HG03521 (cell line): ENCODE data around the gene ADAT3.
"Not testable (repeated sequence)": the region's sequence is repeated elsewhere in the genome, so short reads cannot be mapped to it uniquely, and the experiment has no call there.

Experiments used
- ATAC-seq: cut with Tn5 transposase; IDR thresholded peaks from one replicate; pipeline ENCODE4 v1.9.1; 2021; ENCODE audit warnings: mild to moderate bottlenecking, moderate library complexity; ENCODE audit not compliant: unreplicated experiment

Gene ADAT3

GRCh38 chr19:1882786-1883692 is 22.2 kb upstream of the ADAT3 start:
- ATAC-seq, result no peak

DNA sequence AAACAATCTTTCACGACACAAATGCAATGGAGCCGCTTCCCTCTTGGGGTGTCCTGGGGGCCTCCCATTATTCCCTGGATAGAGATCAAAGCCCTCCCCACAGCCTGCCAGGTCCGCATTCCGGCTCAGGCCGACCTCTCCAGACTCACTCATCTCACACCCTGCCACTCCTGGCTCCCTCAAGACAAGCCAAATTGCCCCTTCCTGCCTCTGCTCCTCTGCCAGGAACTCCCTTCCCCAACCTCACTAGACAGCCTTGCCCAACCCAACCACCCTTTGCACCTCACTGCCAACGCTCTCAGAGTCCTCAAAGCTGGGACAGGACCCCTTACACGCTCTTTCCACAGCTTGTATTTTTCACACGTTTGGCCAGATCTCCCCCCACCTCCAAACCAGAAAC is 21.4 kb upstream of the ADAT3 start:
- ATAC-seq, result no peak

DNA sequence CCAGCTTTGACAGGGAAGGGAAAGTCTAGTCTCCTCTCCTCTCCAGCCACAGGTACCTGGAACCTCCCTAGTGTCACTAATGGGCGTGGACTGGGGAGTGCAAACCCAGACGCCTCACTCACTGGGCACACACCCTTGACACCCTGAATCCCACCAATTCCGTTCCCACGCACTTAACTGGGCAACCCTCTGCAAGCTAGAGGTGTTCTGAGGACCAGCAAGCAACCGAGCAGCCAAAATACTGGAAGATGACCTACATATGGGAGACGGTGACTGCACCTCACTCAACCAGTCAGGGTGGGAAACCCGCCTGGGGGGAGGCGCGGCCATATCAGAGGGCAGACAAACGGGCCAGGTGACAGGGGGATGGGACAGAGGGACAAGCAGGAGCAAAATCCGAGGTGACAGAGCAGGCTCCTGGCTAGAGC is 20.9 kb upstream of the ADAT3 start:
- no peak for ATAC-seq

DNA sequence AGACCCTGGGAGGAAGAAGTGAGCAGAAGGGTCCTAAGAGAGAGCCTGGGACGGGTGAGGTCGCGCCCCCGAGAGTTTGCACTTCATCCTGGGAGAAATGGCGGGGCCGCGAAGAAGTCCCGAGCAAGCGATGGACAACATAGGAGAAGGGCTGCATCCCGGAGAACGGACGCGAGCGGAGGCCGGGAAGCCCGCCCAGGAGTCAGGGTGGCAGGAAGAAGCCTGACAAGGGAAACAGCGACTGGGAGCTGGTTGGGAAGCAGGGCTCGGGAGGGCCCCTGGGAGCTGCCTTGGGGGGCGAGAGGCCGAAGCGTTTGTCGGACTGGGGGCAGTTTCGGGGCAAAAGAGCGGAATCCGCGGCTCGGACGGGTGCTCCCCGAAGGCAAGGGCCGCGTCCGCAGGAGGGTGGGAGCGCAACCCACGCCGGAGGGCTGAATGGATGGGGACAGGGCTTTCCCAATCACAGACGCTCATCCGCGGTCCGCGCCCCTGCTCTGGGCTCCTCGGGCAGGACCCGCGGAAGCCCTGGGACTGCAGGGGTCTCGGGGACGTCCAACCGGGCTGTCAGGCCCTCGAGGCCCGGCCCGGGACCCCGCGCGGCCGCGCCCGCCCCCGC is 20.4 kb upstream of the ADAT3 start:
- peak; percentile 16 for ATAC-seq

GRCh38 chr19:1885398-1886119 is 19.6 kb upstream of the ADAT3 start, which contains the start of gene ABHD17A:
Gene ABHD17A (minus strand): TSS chr19:1885496. CDS start chr19:1881566, 3,930 bp downstream.
- peak; percentile 87 for ATAC-seq

GRCh38 chr19:1886360-1886759 is 18.8 kb upstream of the ADAT3 start:
- not testable (repeated sequence) for ATAC-seq

- ATAC-seq, result no peak
Measured at GRCh38 chr19:1888385-1888784, 16.8 kb upstream of the ADAT3 start.

GRCh38 chr19:1889907-1890306 is 15.3 kb upstream of the ADAT3 start:
- ATAC-seq, result no peak

DNA sequence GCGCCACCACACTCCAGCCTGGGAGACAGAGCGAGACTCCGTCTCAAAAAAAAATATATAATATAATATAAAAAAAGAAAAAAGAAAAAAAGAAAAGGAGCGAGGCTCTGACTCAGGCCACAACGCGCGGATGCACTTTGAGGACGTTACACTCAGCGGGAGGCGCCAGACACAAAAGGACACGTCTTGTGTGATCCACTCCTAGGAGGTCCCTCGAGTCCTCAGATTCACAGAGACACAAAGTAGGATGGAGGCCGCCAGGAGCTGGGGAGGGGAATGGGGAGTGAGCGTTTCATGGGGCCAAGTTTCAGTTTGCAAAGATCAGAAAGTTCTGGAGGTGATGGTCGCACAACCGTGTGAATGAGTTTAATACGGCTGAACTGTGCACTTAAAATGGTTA is 11.4 kb upstream of the ADAT3 start:
- no peak for ATAC-seq

DNA sequence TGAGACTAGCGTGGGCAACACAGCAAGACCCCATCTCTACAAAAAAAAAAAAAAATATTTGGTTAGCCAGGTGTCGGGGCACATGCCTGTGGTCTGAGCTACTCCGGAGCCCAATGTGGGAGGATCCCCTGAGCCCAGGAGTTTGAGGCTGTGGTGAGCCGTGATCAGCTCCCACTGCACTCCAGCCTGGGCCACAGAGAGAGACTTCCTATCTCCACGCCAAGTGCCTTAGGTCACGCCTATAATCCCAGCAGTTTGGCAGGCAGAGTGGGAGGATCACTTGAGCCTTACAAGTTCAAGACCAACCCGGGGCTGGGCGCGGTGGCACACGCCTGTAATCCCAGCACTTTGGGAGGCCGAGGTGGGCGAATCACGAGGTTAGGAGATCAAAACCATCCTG is 8.7 kb upstream of the ADAT3 start:
- no peak for ATAC-seq

- ATAC-seq, result no peak
Measured at GRCh38 chr19:1901940-1902404, 3.2 kb upstream of the ADAT3 start.

- ATAC-seq, result no peak
Measured at GRCh38 chr19:1902923-1903322, 2.3 kb upstream of the ADAT3 start.

DNA sequence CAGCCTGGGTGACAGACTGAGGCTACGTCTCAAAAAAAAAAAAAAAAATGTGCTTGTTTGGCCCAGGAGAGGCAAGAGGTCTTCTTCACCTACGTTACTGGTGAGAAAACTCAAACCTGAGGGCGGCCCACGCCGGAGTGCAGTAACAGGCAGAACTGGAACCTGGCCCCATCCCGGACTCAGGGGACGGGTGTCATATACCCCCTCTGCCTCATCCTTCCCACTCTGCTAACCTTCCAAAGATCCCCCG is 414 bp upstream of the ADAT3 start:
- no peak for ATAC-seq

- no peak for ATAC-seq
Measured at GRCh38 chr19:1905863-1906375, 720 bp downstream of the ADAT3 start.

DNA sequence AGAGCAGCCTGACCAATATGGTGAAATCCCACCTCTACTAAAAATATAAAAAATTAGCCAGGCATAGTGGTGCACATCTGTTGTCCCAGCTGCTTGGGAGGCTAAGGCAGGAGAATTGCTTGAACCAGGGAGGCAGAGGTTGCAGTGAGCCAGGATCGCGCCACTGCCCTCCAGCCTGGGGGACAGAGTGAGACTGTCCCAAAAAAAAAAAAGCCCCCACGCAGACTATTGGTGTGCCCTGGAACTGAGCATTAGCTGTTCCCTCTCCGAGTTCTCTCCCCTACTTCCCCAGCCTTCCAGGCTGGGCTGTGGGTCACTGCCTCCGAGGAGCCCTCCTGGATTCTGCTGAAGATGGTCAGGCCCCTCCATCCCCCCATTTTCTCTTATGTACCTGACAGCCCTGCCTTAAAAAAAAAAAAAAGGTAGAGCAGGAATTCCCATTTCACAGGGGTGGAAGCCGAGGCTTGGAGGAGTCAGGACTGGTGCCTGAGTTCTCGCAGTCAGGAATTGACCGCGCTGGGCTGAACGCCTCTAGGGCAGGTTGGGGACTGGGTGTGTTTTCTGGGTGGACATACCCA is 1.9 kb downstream of the ADAT3 start:
- no peak for ATAC-seq

DNA sequence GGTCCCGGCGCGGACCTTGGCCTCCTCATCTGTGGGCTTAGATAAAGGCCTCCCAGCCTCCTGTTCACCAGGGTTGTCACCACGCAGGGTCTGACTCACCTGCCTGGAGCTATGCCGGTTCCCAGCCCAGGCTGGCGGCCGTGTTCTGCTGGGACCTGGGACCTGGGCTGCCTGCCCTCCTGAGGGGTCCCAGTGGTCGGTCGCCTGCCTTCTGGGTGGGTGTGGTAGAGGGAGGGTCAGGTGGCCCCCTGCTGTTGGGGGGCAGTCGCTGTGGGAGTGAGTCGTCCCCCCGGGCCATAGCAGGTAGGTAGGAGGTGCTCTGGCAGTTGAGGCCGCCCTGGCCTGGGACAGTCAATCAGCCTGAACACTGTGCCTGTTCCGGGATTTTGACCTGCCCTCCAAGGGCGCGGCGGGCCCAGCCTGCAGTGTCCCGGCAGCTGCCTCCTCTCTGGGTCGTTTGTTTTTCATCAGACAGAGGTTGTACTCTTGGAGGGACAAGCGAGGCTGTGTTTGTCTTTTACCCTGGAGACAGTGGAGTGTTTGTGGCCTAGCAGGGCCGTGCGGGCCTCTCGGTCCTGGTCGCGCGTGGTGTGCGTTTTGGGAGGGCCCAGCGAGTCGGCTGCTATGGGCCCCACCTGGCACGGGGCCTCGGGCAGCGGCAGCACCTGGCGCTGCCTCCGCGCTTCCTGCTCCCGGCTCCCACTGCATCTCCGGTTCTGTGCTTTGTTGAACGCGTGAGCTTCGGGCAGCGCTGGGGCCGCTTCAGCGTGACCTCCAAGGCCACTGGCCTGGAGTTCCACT is 2.6 kb downstream of the ADAT3 start:
- ATAC-seq, result no peak

- ATAC-seq, result no peak
Measured at GRCh38 chr19:1908364-1908678, 3.1 kb downstream of the ADAT3 start.

DNA sequence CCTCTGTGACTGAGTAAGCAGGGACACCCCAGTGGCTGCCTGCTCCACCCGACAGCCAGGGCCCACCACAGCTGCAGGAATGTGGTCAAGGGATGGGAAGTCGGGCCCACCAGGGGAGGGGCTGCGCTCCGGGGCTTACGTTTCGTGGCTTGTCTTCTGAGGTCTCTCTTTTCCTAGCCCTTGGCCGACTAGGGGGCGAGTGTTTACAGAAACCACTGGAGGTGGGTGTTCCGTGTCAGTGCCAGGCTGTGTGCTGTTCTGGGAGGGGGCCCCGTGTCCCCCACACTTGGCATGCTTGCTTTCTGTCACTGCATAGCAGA is 4.5 kb downstream of the ADAT3 start:
- no peak for ATAC-seq

- ATAC-seq, result no peak
Measured at GRCh38 chr19:1910177-1910576, 5.0 kb downstream of the ADAT3 start.

DNA sequence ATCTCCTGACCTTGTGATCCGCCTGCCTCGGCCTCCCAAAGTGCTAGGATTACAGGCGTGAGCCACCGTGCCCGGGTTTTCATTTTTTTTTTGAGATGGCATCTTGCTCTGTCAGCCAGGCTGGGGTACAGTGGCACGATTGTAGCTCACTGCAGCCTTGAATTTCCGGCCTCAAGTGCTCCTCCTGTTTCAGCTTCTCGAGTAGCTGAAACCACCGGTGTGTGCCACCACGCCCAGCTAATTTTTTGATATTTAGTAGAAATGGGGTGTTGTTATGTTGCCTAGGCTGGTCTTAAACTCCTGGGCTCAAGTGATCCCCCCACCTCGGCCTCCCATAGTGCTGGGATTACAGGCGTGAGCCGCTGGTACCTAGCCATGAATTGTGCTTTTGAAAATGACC is 5.9 kb downstream of the ADAT3 start:
- no peak for ATAC-seq

GRCh38 chr19:1911995-1912394 is 6.8 kb downstream of the ADAT3 start:
- no peak for ATAC-seq
